ENCODE measurements around the gene RBL1. TPM values are rescaled to one million over a fixed set of nuclear protein-coding genes. Genes with fewer than 3 reads are reported as not detected.
A peak's percentile ranks its signal among the peaks of the same experiment; 100 is the strongest.

The RBL1 gene
- total RNA-seq, 1 donor from 2014 or later = 10.4 TPM

- no peaks in the 10 kb centered on the region for H3K9me3 ChIP-seq (ENCODE audit: control insufficient read depth in 3 of 3, low read length in 3 of 3)
- H3K36me3 ChIP-seq (ENCODE audit: control insufficient read depth in 3 of 3, insufficient read depth in 3 of 3, low read length in 3 of 3) = no peaks in the 10 kb centered on the region
- peak overlapping the region; percentile 66 to 96 (median 92) for H3K9ac ChIP-seq (ENCODE audit: low read depth in 1 of 3, low read length in 3 of 3)
- peak overlapping the region; percentile 90 to 96 (median 96) for H3K4me3 ChIP-seq (ENCODE audit: low read length in 3 of 3)
- peaks cover 10 to 14% (median 12%) of the 10 kb centered on the region in 3 donors for H3K4me1 ChIP-seq (ENCODE audit: control insufficient read depth in 3 of 3, insufficient read depth in 3 of 3, low read length in 3 of 3)
- peak overlapping the region; percentile 91 for H3K27ac ChIP-seq (ENCODE audit: low read depth, low read length)
- no peaks in the 10 kb centered on the region for H3K27me3 ChIP-seq (ENCODE audit: control insufficient read depth in 3 of 3, insufficient read depth in 3 of 3, low read length in 3 of 3)
These were observed 143.6 kb downstream of the RBL1 start for GRCh38 chr20:36951979-36952738.

GRCh38 chr20:36951198-36951978, 144.4 kb downstream of the RBL1 start, which contains the start of gene SAMHD1:
Gene SAMHD1 (minus strand): TSS chr20:36951708. CDS start chr20:36951643, 65 bp downstream.
- Histone ChIP-seq H3K27ac (ENCODE audit: low read depth, low read length) (peak within 1 kb of the TSS; percentile 91), H3K4me1 (ENCODE audit: control insufficient read depth in 3 of 3, insufficient read depth in 3 of 3, low read length in 3 of 3) (peaks cover 10 to 14% (median 12%) of the 10 kb centered on the region in 3 donors), H3K4me3 (ENCODE audit: low read length in 3 of 3) (peak within 1 kb of the TSS; percentile 90 to 96 (median 96)), H3K9me3 (ENCODE audit: control insufficient read depth in 3 of 3, low read length in 3 of 3) (no peaks in the 10 kb centered on the region), H3K9ac (ENCODE audit: low read depth in 1 of 3, low read length in 3 of 3) (peak within 1 kb of the TSS; percentile 92 to 96 (median 96)), H3K27me3 (ENCODE audit: control insufficient read depth in 3 of 3, insufficient read depth in 3 of 3, low read length in 3 of 3) (no peaks in the 10 kb centered on the region), H3K36me3 (ENCODE audit: control insufficient read depth in 3 of 3, insufficient read depth in 3 of 3, low read length in 3 of 3) (peaks cover 0 to 2% (median 0%) of the 10 kb centered on the region in 3 donors)

DNA sequence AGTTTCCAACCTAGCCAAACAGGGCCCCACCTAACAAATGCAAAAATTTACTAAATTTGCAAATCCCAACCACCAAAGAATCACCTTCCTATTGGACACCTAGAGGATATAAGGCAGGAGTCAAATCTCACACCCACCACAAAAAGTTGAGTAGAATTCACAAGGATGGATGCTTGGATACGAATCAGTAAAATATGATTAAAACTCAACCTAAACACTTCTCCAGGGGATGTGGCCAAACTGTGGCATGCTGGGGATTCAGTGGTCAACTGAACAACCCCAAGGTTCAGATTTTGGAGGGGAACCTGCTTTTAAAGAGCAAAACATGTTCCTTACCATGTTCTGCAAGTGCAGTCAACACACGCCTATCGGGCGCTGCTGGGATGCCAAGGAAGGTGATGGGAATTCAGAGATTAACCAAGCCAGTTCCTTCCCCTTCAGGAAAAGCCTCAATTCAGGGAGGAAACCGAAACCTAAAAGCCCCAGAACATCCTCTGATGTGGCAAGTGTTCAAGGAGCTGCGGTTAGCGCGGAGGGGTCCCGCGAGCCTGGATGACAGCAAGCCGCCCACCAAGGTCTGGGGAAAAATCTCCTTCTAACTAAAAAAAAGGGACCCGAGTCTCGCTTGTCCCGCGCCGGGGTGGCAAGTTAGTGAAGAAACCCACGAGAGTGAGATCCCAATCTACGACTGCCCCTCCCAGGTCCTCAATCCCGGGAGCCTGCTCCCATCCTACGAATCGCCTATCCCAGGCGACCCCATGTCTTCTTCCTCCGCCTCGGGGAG, 145.2 kb downstream of the RBL1 start:
- Histone ChIP-seq H3K4me1 (ENCODE audit: control insufficient read depth in 3 of 3, insufficient read depth in 3 of 3, low read length in 3 of 3) (peaks cover 10 to 14% (median 12%) of the 10 kb centered on the region in 3 donors), H3K9ac (ENCODE audit: low read depth in 1 of 3, low read length in 3 of 3) (peak overlapping the region; percentile 92 to 96 (median 96)), H3K36me3 (ENCODE audit: control insufficient read depth in 3 of 3, insufficient read depth in 3 of 3, low read length in 3 of 3) (peaks cover 0 to 2% (median 0%) of the 10 kb centered on the region in 3 donors), H3K27me3 (ENCODE audit: control insufficient read depth in 3 of 3, insufficient read depth in 3 of 3, low read length in 3 of 3) (no peaks in the 10 kb centered on the region), H3K27ac (ENCODE audit: low read depth, low read length) (peak overlapping the region; percentile 91), H3K4me3 (ENCODE audit: low read length in 3 of 3) (peak overlapping the region; percentile 90 to 96 (median 96)), H3K9me3 (ENCODE audit: control insufficient read depth in 3 of 3, low read length in 3 of 3) (no peaks in the 10 kb centered on the region)

Small RNA genes within 50 kb of the gene (small RNA-seq; reads per million reads assigned to genes)
- not detected for gene RPS3AP3

Other genes with a start within 250 kb of the RBL1 start
- under 0.01 TPM for gene TLDC2, start 219.9 kb downstream of the RBL1 start, total RNA-seq
- 45.9 TPM for gene SAMHD1, start 144.3 kb downstream of the RBL1 start, total RNA-seq
- gene RPN2, start 83.3 kb upstream of the RBL1 start, total RNA-seq = 117 TPM
- 1.0 TPM for gene MROH8, start 83.6 kb upstream of the RBL1 start, total RNA-seq
- not detected for gene GHRH, start 165.8 kb upstream of the RBL1 start, total RNA-seq
- gene MANBAL, start 193.7 kb upstream of the RBL1 start, total RNA-seq = 12.0 TPM